Erythroblast (primary cell): Measurements from ENCODE around the gene RAB11FIP5.
"Not testable (repeated sequence)": the region's sequence is repeated elsewhere in the genome, so short reads cannot be mapped to it uniquely, and the experiment has no call there.

Experiments
- GATA1 ChIP-seq: IDR thresholded peaks from 2 replicates; pipeline ENCODE4 v1.6.1; 2011; ENCODE audit warnings: low read depth, mild to moderate bottlenecking, control low read depth, low read length, moderate library complexity
- POLR2A ChIP-seq: IDR thresholded peaks from 2 replicates; pipeline ENCODE4 v1.6.1; 2011; ENCODE audit warnings: mild to moderate bottlenecking, low read length

- TF ChIP-seq POLR2A, GATA1: not testable (repeated sequence)
Measured at GRCh38 chr2:73119611-73120239, 7.0 kb upstream of the RAB11FIP5 start.
